HepG2 (cell line): ENCODE measurements around the gene PSMC3IP. TPM values are rescaled to one million over a fixed set of nuclear protein-coding genes. Genes with fewer than 3 reads are reported as not detected.
"Not testable (repeated sequence)": the region's sequence is repeated elsewhere in the genome, so short reads cannot be mapped to it uniquely, and the experiment has no call there.

Experiments
- ATAC-seq: fragments of 200-7000 bp; cut with Tn5 transposase; 3 replicates; pipeline ENCODE4 v1.9.1; 2020; ENCODE audit warnings: mild to moderate bottlenecking, moderate library complexity
- BruUV-seq: library from RNA; stranded (reverse); fragments of 400-500 nt; replicated peaks from 2 replicates; lab custom pipeline; 2021; lab: Mats Ljungman, UMichigan
- CTCF ChIA-PET: fragments of 300-600 bp; formaldehyde crosslinking; extraction: SDS; loops from one replicate; lab custom pipeline; 2021; ENCODE audit warnings: low total read pairs, inconsistent platforms, low intra/inter-chr PET ratio; lab: Yijun Ruan, JAX
- POLR2A ChIA-PET: fragments of 350-600 bp; sonication (Branson Sonifier 250); formaldehyde crosslinking; loops from one replicate; lab custom pipeline; 2020; ENCODE audit warnings: antibody characterized with exemption, inconsistent platforms; lab: Yijun Ruan, JAX
- DNase-seq: peaks from one replicate; pipeline ENCODE4 v3.0.0-alpha.2; 2015; ENCODE audit warnings: low spot score
- FAIRE-seq: peaks from 3 replicates; lab custom pipeline; 2011; peaks lifted over from hg19 to GRCh38; lab: Jason Lieb, UNC
- H2AFZ ChIP-seq: one replicate; pipeline ENCODE4 v1.6.1; 2011; ENCODE audit warnings: low read length, inconsistent platforms
- H3K27ac ChIP-seq: fragments of 300-600 bp; 3 replicates; pipeline ENCODE4 v1.8.0; 2011; ENCODE audit warnings: mixed run types, mild to moderate bottlenecking, mixed read lengths, low read length, inconsistent platforms; ENCODE audit not compliant: insufficient read depth; ENCODE audit errors: extremely low read length
- H3K27me3 ChIP-seq, 2 experiments: fragments of 200-600 bp in 1 of 2; 2 replicates in 1 of 2; 3 replicates in 1 of 2; pipeline versions ENCODE4 v1.6.0 to v1.8.0; 2011; ENCODE audit warnings: low read length in 2 of 2, mild to moderate bottlenecking in 2 of 2, moderate library complexity in 2 of 2, inconsistent platforms in 1 of 2; ENCODE audit not compliant: insufficient read depth in 2 of 2, control insufficient read depth in 1 of 2
- H3K36me3 ChIP-seq, 2 experiments: fragments of 200-600 bp in 1 of 2; replicated peaks in 1 of 2; 2 replicates in 1 of 2; 3 replicates in 1 of 2; pipeline versions ENCODE4 v1.5.1 to v1.8.0; 2011; ENCODE audit warnings: low read length in 2 of 2, inconsistent platforms in 1 of 2; ENCODE audit not compliant: insufficient read depth in 2 of 2, control insufficient read depth in 1 of 2
- H3K4me1 ChIP-seq: 2 replicates; pipeline ENCODE4 v1.5.1; 2012; ENCODE audit warnings: low read length, inconsistent platforms; ENCODE audit not compliant: insufficient read depth
- H3K4me2 ChIP-seq: 2 replicates; pipeline ENCODE4 v1.6.0; 2011; ENCODE audit warnings: low read depth, low read length, inconsistent platforms
- H3K4me3 ChIP-seq, 3 experiments: fragments of 200-600 bp in 1 of 3; sonication (generic), shearing (Covaris generic) in 1 of 3; replicated peaks in 1 of 3; 2 replicates each; pipeline ENCODE4 v1.5.1; 2011 to 2016; ENCODE audit warnings: low read length in 3 of 3, inconsistent platforms in 2 of 3, low read depth in 2 of 3, mild to moderate bottlenecking in 2 of 3, control low read depth in 1 of 3, mixed read lengths in 1 of 3; ENCODE audit not compliant: insufficient read depth in 1 of 3
- H3K79me2 ChIP-seq: one replicate; pipeline ENCODE4 v1.6.1; 2011; ENCODE audit warnings: low read length, inconsistent platforms; ENCODE audit not compliant: insufficient read depth
- H3K9ac ChIP-seq: 2 replicates; pipeline ENCODE4 v1.6.0; 2011; ENCODE audit warnings: mild to moderate bottlenecking, low read depth, low read length, inconsistent platforms; ENCODE audit not compliant: insufficient read depth
- H3K9me3 ChIP-seq: 2 replicates; pipeline ENCODE4 v1.5.1; 2012; ENCODE audit warnings: mild to moderate bottlenecking, low read length
- H4K20me1 ChIP-seq: 2 replicates; pipeline ENCODE4 v1.6.0; 2011; ENCODE audit warnings: inconsistent platforms, mild to moderate bottlenecking, low read length, moderate library complexity; ENCODE audit not compliant: insufficient read depth
- CBX5 ChIP-seq: sonication (generic); formaldehyde crosslinking; IDR thresholded peaks from 2 replicates; pipeline ENCODE4 v1.4.0; 2020; ENCODE audit warnings: missing genetic modification reagents, borderline replicate concordance
- ELF3 ChIP-seq: IDR thresholded peaks from 2 replicates; pipeline ENCODE4 v1.6.1; 2016; ENCODE audit warnings: missing genetic modification reagents, missing compliant biosample characterization
- ETV5 ChIP-seq: IDR thresholded peaks from 2 replicates; pipeline ENCODE4 v1.6.1; 2018; ENCODE audit warnings: missing biosample characterization, missing genetic modification reagents, inconsistent platforms, borderline replicate concordance
- FOXP4 ChIP-seq: sonication (generic); formaldehyde crosslinking; IDR thresholded peaks from 2 replicates; pipeline ENCODE4 v1.4.0; 2020; ENCODE audit warnings: missing genetic modification reagents
- HMGXB4 ChIP-seq, 2 experiments: sonication (generic) in 1 of 2; formaldehyde crosslinking in 1 of 2; IDR thresholded peaks; 2 replicates each; pipeline versions ENCODE4 v1.4.0 to v1.6.1; 2018 to 2020; ENCODE audit warnings: missing genetic modification reagents in 2 of 2, borderline replicate concordance in 1 of 2, low read depth in 1 of 2, mild to moderate bottlenecking in 1 of 2, missing biosample characterization in 1 of 2
- HOXA3 ChIP-seq: sonication (generic); formaldehyde crosslinking; IDR thresholded peaks from 2 replicates; pipeline ENCODE4 v1.5.0; 2020; ENCODE audit warnings: missing genetic modification reagents
- POLR2A ChIP-seq, 2 experiments: IDR thresholded peaks; 2 replicates each; pipeline ENCODE4 v1.6.1; 2011; ENCODE audit warnings: low read depth in 2 of 2, low read length in 2 of 2, mild to moderate bottlenecking in 1 of 2, moderate library complexity in 1 of 2; ENCODE audit not compliant: insufficient read depth in 1 of 2
- POLR2G ChIP-seq: fragments of 200-400 bp; formaldehyde crosslinking; IDR thresholded peaks from 2 replicates; pipeline ENCODE4 v1.6.1; 2018; ENCODE audit warnings: mild to moderate bottlenecking, low read depth, low read length, moderate library complexity
- SAP130 ChIP-seq: IDR thresholded peaks from 2 replicates; pipeline ENCODE4 v1.6.1; 2016; ENCODE audit warnings: low read depth
- SP5 ChIP-seq: IDR thresholded peaks from 2 replicates; pipeline ENCODE4 v1.6.1; 2016; ENCODE audit warnings: low read depth, borderline replicate concordance
- TFAP4 ChIP-seq: sonication (generic); IDR thresholded peaks from 2 replicates; pipeline ENCODE4 v1.6.1; 2016; ENCODE audit warnings: low read depth, borderline replicate concordance
- YEATS4 ChIP-seq: sonication (generic); formaldehyde crosslinking; IDR thresholded peaks from 2 replicates; pipeline ENCODE4 v1.4.0; 2020; ENCODE audit warnings: missing genetic modification reagents, borderline replicate concordance
- ZNF687 ChIP-seq: sonication (generic); formaldehyde crosslinking; IDR thresholded peaks from 2 replicates; pipeline ENCODE4 v1.5.1; 2020; ENCODE audit warnings: mild to moderate bottlenecking, missing genetic modification reagents, moderate library complexity
- ZNF766 ChIP-seq: sonication (generic); formaldehyde crosslinking; IDR thresholded peaks from 2 replicates; pipeline ENCODE4 v1.5.0; 2020; ENCODE audit warnings: missing genetic modification reagents, borderline replicate concordance
- WGBS: methylation state at CpG from one replicate; pipeline ENCODE4 v1.1.6; 2017; ENCODE audit warnings: low lambda C conversion rate; 5-methylcytosine and 5-hydroxymethylcytosine counted together
- in situ Hi-C: cut with HindIII; loops from 2 replicates; pipeline ENCODE4 v1.10.0; 2017; ENCODE audit warnings: low pct_unique_long_range_greater_than_20kb; ENCODE audit not compliant: extremely low pct_ligation_motif_present
- intact Hi-C: fragments of 100-400 bp; cut with micrococcal nuclease; formaldehyde crosslinking; loops from one replicate; pipeline ENCODE4 v1.10.0; 2022; ENCODE audit not compliant: unreplicated experiment
- polyA plus RNA-seq, 8 experiments: library from polyadenylated mRNA; depleted of rRNA in 3 of 8; stranded (reverse) in 7 of 8; unstranded in 1 of 8; fragments of >200 nt; fragmentation: Illumina TruSeq in 4 of 8; extraction: Trizol in 4 of 8; gene quantifications; 2 replicates each; pipeline versions ENCODE4 v1.2.1 to v1.2.3, GENCODE V29; 2011 to 2016; ENCODE audit warnings: low read depth in 4 of 8, missing spikeins in 1 of 8, mixed read lengths in 1 of 8; ENCODE audit not compliant: insufficient read depth in 1 of 8
- total RNA-seq, 5 experiments: library from RNA; depleted of rRNA; stranded (reverse); fragments of >200 nt; fragmentation: Illumina TruSeq; extraction: Trizol; gene quantifications; 2 replicates each; pipeline ENCODE4 v1.2.3, GENCODE V29; 2016; ENCODE audit warnings: low read depth in 1 of 5

PSMC3IP gene
- total and polyA plus RNA-seq, 2 of the 13 experiments (the other 11 are each of a cell fraction or from before 2014, with no cell fraction given), result 6.5 to 22.4 TPM

GRCh38 chr17:42555961-42556617 is 21.4 kb downstream of the PSMC3IP start:
- H3K27ac ChIP-seq, H3K36me3 ChIP-seq, intact Hi-C loops, BruUV-seq, H3K27me3 ChIP-seq, POLR2A ChIA-PET, H3K9ac ChIP-seq, H3K9me3 ChIP-seq, in situ Hi-C loops, CTCF ChIA-PET, H4K20me1 ChIP-seq, H2AFZ ChIP-seq: not testable (repeated sequence)
- Histone ChIP-seq H3K79me2 (peaks cover 18% of the 10 kb centered on the region), H3K4me3 (peak overlapping the region in 1 of 3 experiments; percentile 26; a peak in 1 of 6 replicates), H3K4me1 (peaks cover 48% of the 10 kb centered on the region), H3K4me2 (peak overlapping the region; percentile 100)
- WGBS, result 40% methylated on average over 5 of the region's 5 CpGs
- peak; percentile 98 for FAIRE-seq
- peak; percentile 77 for ATAC-seq
- peak; percentile 71 for DNase-seq
- 0 out of 2 replicates have a peak, but pooled peaks have one; percentile 28 for TF ChIP-seq ELF3 (CRISPR knock-in tag)
- peak; percentile 59; the same call in 1 of the 2 replicates for TF ChIP-seq TFAP4
- TF ChIP-seq POLR2A (IDR thresholded peaks at IDR 0.05; ENCODE audit: insufficient read depth in 1 of 2, low read depth in 2 of 2, low read length in 2 of 2), result peak in 1 of 2 experiments; percentile 30; a peak in 1 of 4 replicates
- 0 out of 2 replicates have a peak, but pooled peaks have one; percentile 31 for TF ChIP-seq YEATS4 (CRISPR knock-in tag)
- 0 out of 2 replicates have a peak, but pooled peaks have one; percentile 5 for TF ChIP-seq ZNF766 (CRISPR knock-in tag)
- 0 out of 2 replicates have a peak, but pooled peaks have one; percentile 16 for TF ChIP-seq SP5 (CRISPR knock-in tag)
- peak; percentile 25 for TF ChIP-seq ZNF687 (CRISPR knock-in tag)
- 0 out of 2 replicates have a peak, but pooled peaks have one; percentile 15 for TF ChIP-seq CBX5 (CRISPR knock-in tag)
- TF ChIP-seq HMGXB4 (CRISPR knock-in tag; IDR thresholded peaks at IDR 0.05; ENCODE audit: borderline replicate concordance in 1 of 2, low read depth in 1 of 2), result peak in 1 of 2 experiments; percentile 67; a peak in 1 of 4 replicates
- 0 out of 2 replicates have a peak, but pooled peaks have one; percentile 21 for TF ChIP-seq ETV5 (CRISPR knock-in tag)
- peak; percentile 54; the same call in 1 of the 2 replicates for TF ChIP-seq SAP130 (CRISPR knock-in tag)
- 0 out of 2 replicates have a peak, but pooled peaks have one; percentile 29 for TF ChIP-seq FOXP4 (CRISPR knock-in tag)
- TF ChIP-seq POLR2G, result 0 out of 2 replicates have a peak, but pooled peaks have one; percentile 20
- TF ChIP-seq HOXA3, result peak; percentile 45; the same call in 1 of the 2 replicates
